Measurements from ENCODE around the gene MLPH.

DNA sequence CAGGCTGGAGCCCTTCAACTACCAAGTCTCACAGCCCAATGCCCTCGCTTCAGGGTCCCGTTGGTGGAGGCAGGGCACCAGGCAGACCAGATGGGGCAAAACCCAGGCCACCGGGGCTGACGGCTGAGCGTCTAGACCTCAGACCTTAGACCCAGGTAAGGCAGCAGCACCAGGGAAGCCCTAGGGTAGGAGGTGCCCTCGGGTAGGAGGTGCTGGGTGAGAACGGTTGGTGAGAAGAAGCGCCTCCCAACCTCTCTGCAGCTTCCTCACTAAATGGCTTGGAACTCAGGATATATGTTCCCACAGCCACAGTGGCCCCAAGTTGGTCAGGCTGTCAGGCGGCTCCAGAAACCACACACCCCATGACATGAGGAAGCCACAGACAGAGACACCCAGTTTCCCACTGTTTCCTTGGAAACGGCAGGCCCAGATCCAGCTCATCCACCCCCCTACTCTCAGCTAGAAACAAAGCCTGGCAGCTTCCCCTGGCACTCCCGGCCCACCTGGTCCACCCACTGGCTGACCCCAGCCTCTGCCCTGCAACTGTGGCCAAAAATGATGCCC, 13.1 kb upstream of the MLPH start:
- TF ChIP-seq, protein P1, sequence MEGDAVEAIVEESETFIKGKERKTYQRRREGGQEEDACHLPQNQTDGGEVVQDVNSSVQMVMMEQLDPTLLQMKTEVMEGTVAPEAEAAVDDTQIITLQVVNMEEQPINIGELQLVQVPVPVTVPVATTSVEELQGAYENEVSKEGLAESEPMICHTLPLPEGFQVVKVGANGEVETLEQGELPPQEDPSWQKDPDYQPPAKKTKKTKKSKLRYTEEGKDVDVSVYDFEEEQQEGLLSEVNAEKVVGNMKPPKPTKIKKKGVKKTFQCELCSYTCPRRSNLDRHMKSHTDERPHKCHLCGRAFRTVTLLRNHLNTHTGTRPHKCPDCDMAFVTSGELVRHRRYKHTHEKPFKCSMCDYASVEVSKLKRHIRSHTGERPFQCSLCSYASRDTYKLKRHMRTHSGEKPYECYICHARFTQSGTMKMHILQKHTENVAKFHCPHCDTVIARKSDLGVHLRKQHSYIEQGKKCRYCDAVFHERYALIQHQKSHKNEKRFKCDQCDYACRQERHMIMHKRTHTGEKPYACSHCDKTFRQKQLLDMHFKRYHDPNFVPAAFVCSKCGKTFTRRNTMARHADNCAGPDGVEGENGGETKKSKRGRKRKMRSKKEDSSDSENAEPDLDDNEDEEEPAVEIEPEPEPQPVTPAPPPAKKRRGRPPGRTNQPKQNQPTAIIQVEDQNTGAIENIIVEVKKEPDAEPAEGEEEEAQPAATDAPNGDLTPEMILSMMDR (IDR thresholded peaks at IDR 0.05), result no peak
- TF ChIP-seq POLR2AphosphoS5 (IDR thresholded peaks at IDR 0.05; ENCODE audit: insufficient read depth in 1 of 2, low read depth in 1 of 2), result no peak
